GF-D8 (cell line): ENCODE measurements around the gene TOPBP1.
A peak's percentile ranks its signal among the peaks of the same experiment; 100 is the strongest.
"Not testable (repeated sequence)": the region's sequence is repeated elsewhere in the genome, so short reads cannot be mapped to it uniquely, and the experiment has no call there.

ENCODE experiments used
- DNase-seq: peaks from one replicate; lab custom pipeline; 2025; lab: John Stamatoyannopoulos, UW

The TOPBP1 gene

DNA sequence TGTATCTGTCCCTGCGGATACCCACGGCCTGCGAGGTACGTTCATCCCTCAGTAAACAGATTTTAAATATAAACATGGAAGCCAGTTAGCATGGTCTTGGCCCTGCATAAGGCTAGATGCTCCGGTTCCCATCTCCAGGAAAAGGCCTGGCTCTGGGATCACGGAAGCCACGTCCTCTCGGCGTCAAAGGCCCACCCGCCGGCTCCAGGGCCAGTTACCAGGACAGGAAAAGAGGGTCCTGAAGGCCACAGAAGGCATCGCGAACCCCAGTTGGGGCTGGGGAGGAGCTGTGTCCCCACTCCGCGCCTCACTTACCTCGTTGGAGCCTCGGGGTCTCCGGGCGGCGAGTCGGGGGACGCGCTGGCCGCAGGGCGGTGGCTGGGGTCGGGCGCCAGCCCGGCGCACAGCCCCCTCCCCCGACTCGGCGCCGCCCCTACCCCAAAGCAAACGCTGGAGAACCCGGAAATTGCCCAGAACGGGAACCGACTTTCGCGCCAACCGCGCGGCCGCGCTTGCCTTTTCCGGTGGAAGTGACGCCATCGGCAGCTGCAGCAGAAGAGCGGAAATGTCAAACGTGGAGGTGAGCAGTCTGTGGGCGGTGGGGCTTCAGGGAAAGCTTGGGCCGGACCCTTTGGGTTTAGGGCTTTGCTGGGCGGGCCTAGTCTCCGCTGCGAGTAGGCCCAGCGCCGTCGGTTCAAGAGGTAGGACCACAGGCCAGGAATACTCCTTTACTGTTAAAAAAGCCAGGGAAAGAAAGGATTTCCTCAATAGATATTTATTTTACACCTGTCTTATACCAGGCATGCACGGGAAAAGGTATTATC lies at the start of gene TOPBP1:
Gene TOPBP1 (minus strand): TSS at position 488 of the 824 bp plus-strand sequence. CDS start 814 bp downstream, outside the sequence.
- peak; percentile 46 for DNase-seq

DNA sequence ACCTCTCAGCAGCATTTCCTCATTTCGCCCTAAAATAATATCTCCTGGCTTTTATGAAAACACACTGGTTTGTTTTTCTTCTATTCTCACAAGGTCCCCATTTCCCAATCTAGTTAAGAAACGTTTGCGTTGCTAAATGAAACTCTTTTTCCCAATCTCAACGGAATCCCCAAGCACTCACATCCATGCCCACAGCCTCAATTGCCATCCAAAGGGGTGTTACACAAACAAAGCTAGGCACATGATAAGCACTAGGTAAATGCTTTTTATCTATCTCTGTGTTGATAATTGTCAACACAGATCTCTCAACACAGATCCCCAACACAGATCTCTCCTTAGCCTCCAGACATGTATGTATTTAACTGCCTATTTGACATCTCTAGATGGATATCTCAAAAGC lies 49.3 kb upstream of the TOPBP1 start:
- no peak for DNase-seq

DNA sequence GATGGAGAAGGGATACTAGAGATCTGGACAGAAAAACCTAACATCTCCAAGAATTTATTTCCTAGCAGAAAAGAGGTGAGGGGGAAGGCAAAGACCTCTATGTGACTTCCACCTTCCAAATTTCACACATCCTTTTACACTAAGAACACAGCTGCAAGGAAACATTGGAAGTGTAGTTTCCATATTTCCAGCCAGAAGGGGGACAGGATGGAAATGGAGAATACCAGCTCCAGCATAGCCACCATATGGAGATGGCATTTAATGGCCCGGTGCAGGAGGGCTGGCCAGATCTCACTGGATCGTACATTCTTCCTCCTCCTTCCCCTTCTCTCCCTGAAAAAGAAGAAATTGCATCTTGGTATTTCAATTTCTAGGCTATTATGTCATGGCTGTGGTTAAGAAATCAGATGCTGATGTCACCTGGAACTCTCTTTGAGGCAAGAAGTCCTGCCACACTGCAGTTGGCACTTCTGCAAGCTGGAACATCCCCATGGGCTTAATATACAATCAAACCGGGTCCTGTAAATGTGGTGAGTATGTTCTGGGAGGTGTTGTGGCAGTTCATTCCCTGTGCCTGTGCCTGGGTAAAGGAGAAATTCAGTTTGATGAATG lies 47.5 kb upstream of the TOPBP1 start:
- DNase-seq: no peak

DNA sequence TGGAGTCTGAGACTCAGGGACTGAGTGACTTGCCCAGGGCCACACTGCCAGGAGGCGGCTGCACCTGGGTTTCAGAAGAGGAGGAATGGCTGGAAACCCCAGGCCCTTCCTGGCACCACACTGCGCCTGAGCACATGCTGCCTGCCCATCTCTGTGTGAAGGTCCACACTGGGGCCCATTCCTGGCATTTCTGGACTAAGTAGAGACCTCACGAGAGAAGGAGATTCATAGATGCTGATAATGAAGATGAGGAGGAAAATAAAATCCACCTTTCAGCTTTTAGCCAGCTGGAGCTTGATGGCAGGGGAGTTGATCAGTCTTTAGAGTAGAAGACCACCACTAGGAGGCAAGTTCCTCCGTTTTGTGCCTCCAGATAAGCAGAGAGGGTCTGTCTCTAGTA lies 44.3 kb upstream of the TOPBP1 start:
- DNase-seq: no peak

DNA sequence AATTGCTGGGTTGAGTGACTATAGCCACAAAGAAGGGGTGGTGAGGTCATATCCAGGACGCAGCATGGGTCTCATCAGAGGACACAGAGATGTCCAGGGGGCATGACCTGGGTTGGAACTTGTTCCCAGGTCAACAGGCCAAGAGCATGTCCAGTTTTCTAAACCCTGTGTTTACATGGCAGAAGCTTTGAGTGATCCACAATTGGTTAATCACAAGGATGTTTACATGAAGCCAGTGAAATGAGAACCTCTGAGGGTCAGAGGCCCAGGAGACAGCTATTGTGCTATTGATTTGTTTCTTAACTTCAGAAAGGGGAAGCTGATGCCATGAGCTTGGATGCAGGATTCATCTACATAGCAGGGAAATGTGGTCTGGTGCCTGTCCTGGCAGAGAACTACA lies 42.2 kb upstream of the TOPBP1 start:
- DNase-seq: no peak

DNA sequence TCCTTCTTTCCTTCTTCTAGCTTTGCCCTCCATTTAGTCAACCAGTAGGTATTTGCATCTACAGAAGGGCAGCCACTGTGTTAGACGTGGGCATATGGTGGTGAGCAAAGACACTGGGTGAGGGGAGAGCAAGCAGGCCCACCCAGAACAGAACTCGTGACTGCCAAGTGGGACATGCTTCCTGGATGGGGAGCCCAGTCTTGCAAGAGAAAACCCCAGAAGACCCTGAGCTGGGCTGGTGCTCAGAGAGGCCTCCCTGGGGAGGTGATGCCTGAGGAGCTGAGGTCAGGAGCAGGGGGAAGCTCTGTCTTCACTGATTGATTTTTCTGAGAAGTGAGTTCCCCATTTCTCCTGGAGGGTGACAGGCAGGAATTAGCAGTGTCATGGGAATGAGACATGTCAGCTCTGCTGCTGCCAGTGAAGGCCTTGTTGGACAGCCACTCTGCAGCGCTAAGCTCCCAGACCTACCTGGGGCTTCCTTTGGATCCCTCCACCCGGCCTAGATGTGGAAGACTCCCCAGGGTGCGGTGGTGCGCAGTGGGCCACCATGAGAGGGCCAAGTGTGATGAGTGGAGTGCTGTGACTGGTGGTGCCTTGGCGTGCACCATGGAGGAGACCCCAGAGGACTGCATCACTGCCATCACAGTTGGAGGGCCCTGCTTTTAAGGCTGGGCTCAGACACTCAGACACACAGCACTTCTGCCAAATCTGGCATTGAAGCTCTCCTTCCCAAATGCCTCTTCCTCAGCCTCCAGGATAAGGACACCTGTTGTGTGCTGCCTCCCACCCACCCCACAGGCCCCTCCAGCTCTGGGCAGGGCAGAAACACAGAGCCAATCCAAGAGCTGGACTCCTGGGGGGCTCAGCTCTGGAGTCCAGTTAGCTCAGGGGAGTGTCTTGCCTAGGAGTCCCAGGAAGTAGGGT lies 40.0 kb upstream of the TOPBP1 start:
- no peak for DNase-seq

DNA sequence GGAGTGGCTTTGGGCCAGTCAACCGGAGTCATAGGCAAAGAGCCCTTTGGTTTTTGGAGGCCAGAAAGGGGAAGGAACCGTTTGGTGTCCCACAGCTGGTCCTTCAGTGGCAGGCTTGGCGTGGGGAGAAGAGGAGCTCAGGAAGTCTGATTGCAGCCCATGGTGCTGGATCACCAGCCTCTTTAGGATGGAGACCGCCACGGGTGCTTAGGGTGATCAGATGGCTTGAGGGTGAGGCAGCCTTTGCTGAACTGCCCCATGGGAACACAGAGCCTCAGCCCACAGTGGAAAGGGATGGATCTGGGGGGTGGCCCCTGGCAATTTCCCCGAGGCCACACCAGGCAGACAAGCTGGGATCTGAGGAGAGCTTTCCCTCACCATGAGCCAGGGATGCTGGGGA lies 38.6 kb upstream of the TOPBP1 start:
- DNase-seq: no peak

DNA sequence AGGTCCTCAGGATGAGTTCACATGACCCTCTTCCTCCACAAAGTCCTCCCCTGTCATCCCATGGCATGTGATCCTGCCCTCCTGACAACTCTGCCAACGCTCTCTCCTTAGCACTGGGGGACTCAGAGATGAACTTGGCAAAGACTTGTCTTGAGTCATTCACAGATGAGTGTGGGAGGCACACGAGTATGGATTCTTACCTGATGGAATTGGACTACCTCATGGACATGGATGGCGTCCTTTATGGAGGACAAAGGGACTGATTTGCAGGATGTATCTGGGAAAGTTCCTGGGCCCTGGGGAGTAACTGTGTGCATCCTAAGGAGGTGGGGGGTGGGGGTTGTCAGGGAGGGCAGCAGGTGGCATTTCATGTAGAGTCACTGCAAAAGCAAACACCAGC lies 38.2 kb upstream of the TOPBP1 start:
- DNase-seq: no peak

DNA sequence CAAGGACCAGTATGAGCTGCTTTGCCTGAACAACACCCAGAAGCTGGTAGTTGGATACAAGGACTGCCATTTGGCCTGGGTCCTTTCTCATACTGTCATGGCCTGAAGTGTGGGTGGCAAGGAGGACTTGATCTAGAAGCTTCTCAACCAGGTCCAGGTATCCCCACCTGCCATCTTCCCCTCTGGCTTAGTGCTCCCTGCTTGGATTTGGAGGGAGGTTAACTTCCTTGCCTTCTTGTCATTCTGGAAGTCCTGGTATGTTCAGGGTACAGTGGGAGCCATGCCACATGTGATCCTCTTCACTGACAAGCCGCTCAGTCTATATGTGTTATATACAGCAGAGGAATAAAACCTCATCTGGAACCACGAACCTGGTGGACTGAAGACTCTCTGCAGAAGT lies 37.7 kb upstream of the TOPBP1 start:
- DNase-seq: no peak

DNA sequence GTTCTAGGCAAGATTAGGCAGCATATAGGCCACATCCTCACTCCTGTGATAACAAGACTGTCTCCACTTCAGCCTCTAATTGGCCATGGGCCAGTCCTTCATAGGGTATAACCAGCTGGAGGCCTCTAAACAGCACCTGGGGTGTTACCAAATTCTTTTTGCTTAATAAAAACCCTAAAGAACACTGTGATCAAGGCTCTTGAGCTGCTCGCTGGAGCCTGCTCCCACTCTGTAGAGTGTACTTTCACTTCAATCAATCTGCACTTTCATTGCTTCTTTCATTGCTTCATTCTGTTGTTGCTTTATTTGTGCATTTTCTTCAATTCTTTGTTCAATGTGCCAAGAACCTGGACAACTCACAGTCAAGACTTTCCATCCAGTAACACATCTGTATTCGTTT lies 36.2 kb upstream of the TOPBP1 start:
- DNase-seq: no peak

DNA sequence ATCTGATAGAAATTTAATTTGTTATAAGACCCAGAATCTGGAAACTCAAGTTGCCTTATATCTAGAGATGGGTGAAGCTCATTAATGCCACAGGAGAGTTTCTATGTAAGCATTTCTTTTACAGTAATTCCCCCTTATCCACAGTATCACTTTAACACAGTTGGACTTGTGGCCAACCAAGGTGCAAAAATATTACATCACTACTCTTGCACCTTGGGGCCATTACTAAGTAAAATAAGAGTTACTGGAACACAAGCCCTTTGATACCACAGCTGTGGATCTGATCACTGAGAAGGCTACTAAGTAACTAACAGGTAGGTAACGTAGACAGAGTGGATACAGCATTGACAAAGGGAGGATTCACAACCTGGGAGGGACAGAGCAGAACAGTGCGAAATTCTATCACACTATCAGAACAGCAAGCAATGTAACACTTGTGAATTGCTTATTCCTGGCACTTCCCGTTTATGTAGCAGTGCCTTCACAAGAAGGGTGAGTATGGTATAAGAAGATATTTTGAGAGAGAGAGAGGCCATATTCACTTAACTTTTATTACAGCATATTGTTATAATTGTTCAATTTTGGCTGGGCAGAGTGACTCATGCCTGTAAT lies 33.9 kb upstream of the TOPBP1 start:
- no peak for DNase-seq

DNA sequence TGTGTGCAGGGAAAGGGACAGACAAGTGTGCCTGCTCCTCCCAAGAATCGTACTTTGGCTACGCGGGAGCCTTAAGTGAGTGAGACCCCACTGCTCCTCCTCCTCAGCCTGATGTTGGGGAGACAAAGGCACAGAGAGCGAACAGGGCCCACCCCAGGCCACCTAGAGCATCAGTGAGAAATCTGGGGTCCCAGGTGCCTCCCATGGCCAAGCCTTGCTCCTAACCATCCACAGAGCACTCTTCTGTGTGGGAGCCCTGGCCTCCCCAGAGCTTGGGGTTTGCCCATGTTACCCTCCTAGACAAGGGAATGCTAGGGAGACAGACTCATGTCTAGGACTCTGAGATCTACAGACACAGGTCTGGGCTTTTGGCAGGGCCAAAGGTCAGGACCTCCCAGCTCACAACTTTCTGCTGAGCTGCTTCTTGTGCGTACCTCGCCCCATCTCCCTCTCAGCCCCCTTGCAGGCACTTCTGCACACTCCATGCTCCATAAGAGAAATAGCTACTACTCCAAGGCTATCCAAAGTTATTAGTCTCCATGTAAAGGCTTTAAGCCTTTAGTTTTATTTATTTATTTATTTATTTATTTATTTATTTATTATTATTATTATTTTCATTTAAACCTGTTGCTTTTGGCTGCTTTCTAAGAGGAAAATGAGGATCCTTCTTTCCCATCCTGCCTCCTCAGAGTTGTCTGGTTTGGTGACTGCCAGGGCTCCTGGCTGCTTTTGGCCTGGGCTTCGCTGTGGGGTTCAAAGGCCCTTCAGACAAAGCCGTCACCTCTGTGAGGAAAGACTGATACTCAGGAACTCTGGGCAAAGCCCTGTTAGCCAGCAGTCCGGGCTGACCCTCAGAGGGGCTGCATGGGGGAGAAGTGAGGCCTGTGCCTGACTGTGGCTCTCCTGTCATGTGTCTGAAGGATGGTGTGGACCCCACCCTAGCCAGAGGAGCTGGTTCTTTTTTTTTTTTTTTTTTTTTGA lies 32.8 kb upstream of the TOPBP1 start:
- no peak for DNase-seq

DNA sequence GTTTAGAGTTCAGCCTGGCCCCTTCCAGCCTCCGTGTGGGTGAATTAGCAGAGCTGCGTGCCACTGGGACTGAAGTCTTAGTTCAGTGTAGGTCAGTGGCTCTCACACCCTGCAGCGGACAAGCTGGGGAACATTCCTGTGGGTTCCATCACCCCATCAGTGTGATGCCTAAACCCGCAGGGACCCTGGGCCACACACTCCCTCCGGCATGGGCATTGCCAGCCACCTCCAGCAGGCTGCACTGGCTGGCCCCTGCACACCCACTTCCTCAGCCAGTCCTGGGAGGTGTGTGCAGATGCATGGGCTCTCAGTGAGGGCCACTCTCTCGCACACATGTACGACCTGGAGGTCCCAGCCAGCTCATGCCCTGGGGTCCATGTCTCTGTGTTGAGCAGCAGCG lies 32.1 kb upstream of the TOPBP1 start:
- DNase-seq: no peak

DNA sequence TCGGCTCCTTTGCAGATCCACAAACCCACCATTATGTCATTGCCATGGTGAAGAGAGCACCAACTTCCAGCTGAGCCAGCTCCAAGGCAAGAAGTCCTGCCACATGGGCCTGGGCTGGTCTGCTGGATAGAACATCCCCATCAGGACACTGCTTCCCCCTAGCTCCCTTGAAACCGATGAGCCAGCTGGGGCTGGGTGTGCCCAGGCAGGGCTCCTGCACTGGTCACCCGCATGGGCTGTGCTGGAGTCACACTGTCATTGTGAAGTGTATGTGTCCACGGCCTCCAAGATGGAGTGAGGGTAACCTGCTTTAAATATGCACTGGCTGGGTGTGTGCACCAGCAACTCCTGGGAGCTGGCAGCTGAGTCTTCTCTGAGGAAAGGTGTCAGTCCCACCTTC lies 31.0 kb upstream of the TOPBP1 start:
- no peak for DNase-seq

DNA sequence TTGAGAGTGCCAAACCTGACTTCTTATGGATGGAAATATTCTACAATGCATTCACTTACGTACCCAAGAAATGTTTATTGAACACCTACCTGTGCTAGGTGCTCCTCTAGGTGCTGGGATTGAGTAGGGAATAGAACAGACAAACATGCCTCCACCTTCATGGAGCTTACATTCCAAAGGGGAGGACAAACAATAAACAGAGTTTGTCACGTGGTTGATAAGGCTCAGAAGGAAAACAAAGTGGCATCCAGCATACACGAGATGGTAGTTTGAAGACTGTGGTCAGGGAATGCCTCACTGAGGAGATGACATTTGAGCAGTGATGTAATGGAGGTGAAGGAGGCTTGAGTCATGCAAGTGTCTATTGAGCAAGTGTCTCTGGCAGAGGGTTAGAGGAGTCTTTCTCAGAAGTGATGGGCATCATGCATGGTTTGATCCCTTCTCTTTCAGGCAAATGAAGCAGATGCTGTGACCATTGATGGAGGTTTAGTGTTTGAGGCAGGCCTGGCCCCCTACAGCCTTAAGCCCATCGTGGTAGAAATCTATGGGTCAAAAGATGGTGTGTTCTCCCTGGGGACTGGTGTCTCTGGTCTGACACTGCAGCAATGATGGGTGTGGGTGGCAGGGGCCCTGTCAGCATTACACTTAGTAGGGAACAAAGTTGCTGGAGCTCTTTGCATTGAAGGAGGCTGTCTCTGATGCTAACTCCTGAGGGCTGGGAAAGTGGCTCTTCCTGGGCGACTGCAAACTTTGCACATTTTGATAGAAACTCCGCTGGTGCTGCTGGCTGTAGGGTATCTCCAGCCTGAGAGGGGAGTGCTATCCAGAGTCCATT lies 29.7 kb upstream of the TOPBP1 start:
- no peak for DNase-seq

DNA sequence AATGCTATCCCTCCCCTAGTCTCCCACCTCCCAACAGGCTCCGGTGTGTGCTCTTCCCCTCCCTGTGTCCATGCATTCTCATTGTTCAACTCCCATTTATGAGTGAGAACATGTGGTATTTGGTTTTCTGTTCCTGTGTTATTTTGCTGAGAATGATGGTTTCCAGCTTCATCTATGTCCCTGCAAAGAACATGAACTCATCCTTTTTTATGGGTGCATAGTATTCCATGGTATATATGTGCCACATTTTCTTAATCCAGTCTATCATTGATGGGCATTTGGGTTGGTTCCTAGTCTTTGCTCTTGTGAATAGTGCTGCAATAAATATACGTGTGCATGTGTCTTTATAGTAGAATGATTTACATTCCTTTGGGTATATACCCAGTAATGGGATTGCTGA lies 16.3 kb upstream of the TOPBP1 start:
- not testable (repeated sequence) for DNase-seq

DNA sequence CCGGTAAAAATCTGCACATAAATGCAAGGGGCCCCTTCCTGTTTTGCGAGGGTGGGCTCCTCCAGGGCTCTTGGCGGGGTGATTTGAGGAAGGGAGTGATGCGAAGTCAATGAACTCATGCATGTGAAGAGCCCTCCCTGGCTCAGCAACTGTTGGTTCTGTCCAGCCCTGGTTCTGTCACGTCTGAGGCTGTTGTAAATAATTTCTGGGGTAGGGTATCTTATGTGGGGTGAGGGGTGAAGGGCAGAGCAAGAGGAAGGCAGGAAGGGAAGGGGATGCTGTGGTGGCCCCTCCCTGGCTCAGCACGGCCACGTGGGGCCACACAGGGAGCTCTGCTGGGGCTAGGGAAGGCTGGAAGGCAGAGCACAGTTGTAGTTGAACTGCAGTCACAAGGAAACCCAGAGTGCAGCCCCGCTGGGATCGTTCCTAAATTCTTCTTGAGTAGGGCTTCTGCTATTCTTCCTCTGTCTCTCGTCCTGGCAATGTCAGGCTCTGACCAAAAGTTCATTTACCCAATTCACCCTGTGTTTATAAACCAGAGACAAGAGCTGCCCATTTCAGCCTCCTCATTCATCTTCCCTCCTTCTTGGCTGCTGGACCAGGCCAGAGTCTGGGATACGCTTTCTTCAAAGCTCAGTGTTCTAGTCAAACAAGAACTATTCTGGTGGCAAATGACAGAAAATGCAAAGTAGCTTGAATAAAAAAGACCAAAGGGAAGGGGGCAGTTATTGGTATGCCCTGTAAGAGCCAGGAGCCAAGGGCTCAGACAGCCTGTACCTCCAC lies 14.8 kb upstream of the TOPBP1 start:
- DNase-seq: no peak

DNA sequence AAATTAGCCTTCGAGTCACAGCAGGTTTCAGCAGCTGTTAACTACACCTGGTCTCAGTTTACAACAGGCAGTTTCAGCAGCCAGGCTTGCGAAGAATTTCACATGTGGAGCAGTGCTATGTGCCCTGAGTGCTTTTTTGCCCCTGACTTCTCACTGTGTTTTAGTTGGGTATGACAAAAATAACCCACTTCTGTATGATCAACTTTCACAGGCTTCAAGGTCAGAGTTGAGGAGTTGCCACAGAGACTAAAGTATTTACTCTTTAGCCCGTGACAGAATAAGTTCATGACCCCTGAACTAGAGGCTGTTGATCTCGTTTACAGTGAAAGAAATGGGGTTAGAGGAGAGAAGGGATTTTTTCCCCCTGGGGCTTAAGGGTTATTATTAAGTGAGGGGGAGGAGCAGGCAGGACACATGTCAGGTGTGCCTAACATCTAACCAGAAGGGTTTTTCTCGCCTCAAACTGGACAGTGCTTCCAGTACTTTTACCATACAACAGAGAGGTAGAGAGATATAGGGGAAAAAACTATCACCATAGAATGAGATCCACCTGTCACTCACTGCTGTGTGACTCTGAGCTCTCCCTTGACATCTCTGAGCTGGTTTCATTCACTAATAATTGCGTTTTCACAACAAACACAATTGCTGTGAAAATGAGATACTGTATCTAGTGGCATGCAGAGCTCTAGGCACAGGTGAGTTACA lies 14.0 kb upstream of the TOPBP1 start:
- no peak for DNase-seq
